SU-DHL-6 (cell line): ENCODE data around the gene CMKLR1.

Source experiments
- H2AFZ ChIP-seq: fragments of 200-600 bp; sonication (generic); 2 replicates; pipeline ENCODE4 v1.6.1; 2014; ENCODE audit warnings: low read depth, mild to moderate bottlenecking, moderate library complexity, mixed read lengths, antibody characterized with exemption, low read length; ENCODE audit not compliant: severe bottlenecking
- H3F3A ChIP-seq: fragments of 200-600 bp; shearing (Covaris generic); 2 replicates; pipeline ENCODE4 v1.6.0; 2016; ENCODE audit warnings: antibody characterized with exemption, mild to moderate bottlenecking; ENCODE audit not compliant: insufficient read depth
- H3K27ac ChIP-seq: fragments of 200-600 bp; sonication (generic); 2 replicates; pipeline ENCODE4 v1.5.1; 2016; ENCODE audit warnings: low read depth, mild to moderate bottlenecking, low read length, moderate library complexity, mixed read lengths
- H3K27me3 ChIP-seq: fragments of 200-600 bp; sonication (generic), shearing (Covaris generic); 2 replicates; pipeline ENCODE4 v1.6.0; 2014; ENCODE audit warnings: mild to moderate bottlenecking, low read length
- H3K36me3 ChIP-seq: fragments of 200-600 bp; sonication (generic); 2 replicates; pipeline ENCODE4 v1.6.1; 2014; ENCODE audit warnings: mild to moderate bottlenecking, low read length, mixed read lengths
- H3K4me2 ChIP-seq: fragments of 300-600, 200-600 bp; shearing (Covaris generic), sonication (generic); 2 replicates; pipeline ENCODE4 v1.6.0; 2014; ENCODE audit warnings: low read length, low read depth, mild to moderate bottlenecking; ENCODE audit not compliant: poor library complexity, severe bottlenecking
- H3K4me3 ChIP-seq: fragments of 200-600 bp; sonication (generic); 2 replicates; pipeline ENCODE4 v1.5.1; 2014; ENCODE audit warnings: antibody characterized with exemption, low read length, mild to moderate bottlenecking, mixed read lengths; ENCODE audit not compliant: insufficient read depth, poor library complexity, severe bottlenecking
- H3K79me2 ChIP-seq: fragments of 200-600 bp; sonication (generic); 2 replicates; pipeline ENCODE4 v1.6.1; 2014; ENCODE audit warnings: mild to moderate bottlenecking, low read length, moderate library complexity; ENCODE audit not compliant: insufficient read depth
- H3K9ac ChIP-seq: fragments of 200-600 bp; sonication (generic); 2 replicates; pipeline ENCODE4 v1.7.0; 2014; ENCODE audit warnings: mild to moderate bottlenecking, low read length
- H3K9me2 ChIP-seq: fragments of 200-600 bp; sonication (generic); replicated peaks from 2 replicates; pipeline ENCODE4 v1.6.1; 2014; ENCODE audit warnings: low read length; ENCODE audit not compliant: insufficient read depth
- H3K9me3 ChIP-seq: fragments of 200-600 bp; sonication (generic); 2 replicates; pipeline ENCODE4 v1.6.1; 2014; ENCODE audit warnings: low read length, mixed read lengths; ENCODE audit not compliant: insufficient read depth
- H4K20me1 ChIP-seq: fragments of 200-600 bp; sonication (generic); 2 replicates; pipeline ENCODE4 v1.6.1; 2014; ENCODE audit warnings: low read depth, mild to moderate bottlenecking, antibody characterized with exemption, low read length, moderate library complexity, mixed read lengths
- EZH2phosphoT487 ChIP-seq: fragments of 200-600 bp; sonication (generic), shearing (Covaris generic); conservative IDR thresholded peaks from 2 replicates; pipeline ENCODE4 v1.6.1; 2018; ENCODE audit warnings: mild to moderate bottlenecking, antibody characterized with exemption, low read length, moderate library complexity, mixed read lengths
- TF ChIP-seq, protein P1 (sequence below): fragments of 200-600 bp; sonication (generic); IDR thresholded peaks from one replicate; pipeline ENCODE4 v1.5.1; 2017; ENCODE audit warnings: antibody characterized with exemption, mild to moderate bottlenecking, low read length, moderate library complexity; ENCODE audit not compliant: insufficient read depth, poor library complexity, severe bottlenecking

Gene CMKLR1

GRCh38 chr12:108356835-108357806 lies 18.0 kb upstream of the CMKLR1 start:
- H2AFZ ChIP-seq = no peak overlapping the region
- no peak for TF ChIP-seq EZH2phosphoT487
- TF ChIP-seq, protein P1, sequence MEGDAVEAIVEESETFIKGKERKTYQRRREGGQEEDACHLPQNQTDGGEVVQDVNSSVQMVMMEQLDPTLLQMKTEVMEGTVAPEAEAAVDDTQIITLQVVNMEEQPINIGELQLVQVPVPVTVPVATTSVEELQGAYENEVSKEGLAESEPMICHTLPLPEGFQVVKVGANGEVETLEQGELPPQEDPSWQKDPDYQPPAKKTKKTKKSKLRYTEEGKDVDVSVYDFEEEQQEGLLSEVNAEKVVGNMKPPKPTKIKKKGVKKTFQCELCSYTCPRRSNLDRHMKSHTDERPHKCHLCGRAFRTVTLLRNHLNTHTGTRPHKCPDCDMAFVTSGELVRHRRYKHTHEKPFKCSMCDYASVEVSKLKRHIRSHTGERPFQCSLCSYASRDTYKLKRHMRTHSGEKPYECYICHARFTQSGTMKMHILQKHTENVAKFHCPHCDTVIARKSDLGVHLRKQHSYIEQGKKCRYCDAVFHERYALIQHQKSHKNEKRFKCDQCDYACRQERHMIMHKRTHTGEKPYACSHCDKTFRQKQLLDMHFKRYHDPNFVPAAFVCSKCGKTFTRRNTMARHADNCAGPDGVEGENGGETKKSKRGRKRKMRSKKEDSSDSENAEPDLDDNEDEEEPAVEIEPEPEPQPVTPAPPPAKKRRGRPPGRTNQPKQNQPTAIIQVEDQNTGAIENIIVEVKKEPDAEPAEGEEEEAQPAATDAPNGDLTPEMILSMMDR = no peak
- H3K4me2 ChIP-seq = no peak overlapping the region
- no peaks in the 10 kb centered on the region for H3K9me3 ChIP-seq
- H3K27me3 ChIP-seq = no peaks in the 10 kb centered on the region
- no peaks in the 10 kb centered on the region for H3K36me3 ChIP-seq
- no peaks in the 10 kb centered on the region for H4K20me1 ChIP-seq
- H3F3A ChIP-seq = no peaks in the 10 kb centered on the region
- no peaks in the 10 kb centered on the region for H3K9me2 ChIP-seq
- no peak overlapping the region for H3K27ac ChIP-seq
- no peak overlapping the region for H3K9ac ChIP-seq
- no peak overlapping the region for H3K4me3 ChIP-seq
- H3K79me2 ChIP-seq = no peaks in the 10 kb centered on the region

DNA sequence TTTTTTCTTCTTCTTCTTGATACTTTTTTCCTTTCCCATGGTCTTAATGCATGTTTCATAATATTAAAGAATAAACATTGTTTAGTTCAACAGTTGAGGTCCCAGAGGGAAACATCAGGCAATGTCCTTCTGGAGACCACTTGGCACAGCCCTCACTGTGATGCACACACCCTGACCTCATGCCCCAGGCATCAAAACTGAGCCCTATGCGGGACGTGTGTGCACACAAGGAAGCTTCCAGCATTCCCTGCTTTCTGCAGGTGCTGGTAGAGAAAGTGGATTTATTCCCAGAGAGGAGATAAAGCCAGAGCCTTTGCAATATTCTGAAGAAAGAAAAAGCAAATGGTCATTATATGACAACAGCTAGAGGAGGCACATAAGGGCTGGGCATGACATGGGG lies 16.0 kb upstream of the CMKLR1 start:
- Histone ChIP-seq H3K27me3 (no peaks in the 10 kb centered on the region), H2AFZ (no peak overlapping the region), H3K79me2 (no peaks in the 10 kb centered on the region), H3K4me3 (no peak overlapping the region), H3K9me3 (no peaks in the 10 kb centered on the region), H3K4me2 (no peak overlapping the region), H3K9ac (no peak overlapping the region), H3K36me3 (no peaks in the 10 kb centered on the region), H3K9me2 (no peaks in the 10 kb centered on the region), H4K20me1 (no peaks in the 10 kb centered on the region), H3F3A (no peaks in the 10 kb centered on the region), H3K27ac (no peak overlapping the region)
- no peak for TF ChIP-seq EZH2phosphoT487
- TF ChIP-seq, protein P1 = no peak

DNA sequence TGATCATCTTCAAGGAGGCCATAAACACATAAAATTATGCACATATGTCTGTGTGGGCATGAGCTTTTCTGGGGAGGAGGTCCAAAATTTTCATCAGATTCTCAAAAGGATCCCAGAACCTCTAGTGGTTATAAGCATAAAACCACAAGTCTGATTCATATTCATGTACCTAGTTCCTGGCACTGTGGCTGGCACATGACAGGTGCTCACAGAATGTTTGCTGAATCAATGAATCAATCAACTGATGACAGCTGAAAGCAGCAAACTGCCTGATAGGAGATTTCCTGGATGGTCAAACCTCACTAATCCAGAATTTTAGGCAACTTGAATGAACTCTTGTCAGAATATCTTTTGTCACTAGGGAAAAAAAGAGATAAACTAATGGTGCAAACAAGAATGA lies 13.5 kb upstream of the CMKLR1 start:
- Histone ChIP-seq H3F3A (no peaks in the 10 kb centered on the region), H2AFZ (no peak overlapping the region)

More for the DNA sequence above, 13.5 kb upstream of the CMKLR1 start:
- no peak overlapping the region for H3K9ac ChIP-seq
- no peaks in the 10 kb centered on the region for H4K20me1 ChIP-seq
- TF ChIP-seq EZH2phosphoT487 = no peak
- TF ChIP-seq, protein P1 = no peak
- no peaks in the 10 kb centered on the region for H3K79me2 ChIP-seq
- H3K4me2 ChIP-seq = no peak overlapping the region
- no peaks in the 10 kb centered on the region for H3K36me3 ChIP-seq
- no peak overlapping the region for H3K4me3 ChIP-seq
- H3K27ac ChIP-seq = no peak overlapping the region
- H3K9me2 ChIP-seq = no peaks in the 10 kb centered on the region
- H3K27me3 ChIP-seq = no peaks in the 10 kb centered on the region
- H3K9me3 ChIP-seq = no peaks in the 10 kb centered on the region
